GM12873 (cell line): ENCODE measurements around the gene RCAN2.

Experiments
- TF ChIP-seq, protein P1 (sequence below): IDR thresholded peaks from 2 replicates; pipeline ENCODE4 v1.5.1; 2012; ENCODE audit warnings: low read depth, mild to moderate bottlenecking, moderate library complexity, low read length, control low read depth; ENCODE audit not compliant: insufficient read depth; ENCODE audit errors: missing control alignments

The RCAN2 gene

DNA sequence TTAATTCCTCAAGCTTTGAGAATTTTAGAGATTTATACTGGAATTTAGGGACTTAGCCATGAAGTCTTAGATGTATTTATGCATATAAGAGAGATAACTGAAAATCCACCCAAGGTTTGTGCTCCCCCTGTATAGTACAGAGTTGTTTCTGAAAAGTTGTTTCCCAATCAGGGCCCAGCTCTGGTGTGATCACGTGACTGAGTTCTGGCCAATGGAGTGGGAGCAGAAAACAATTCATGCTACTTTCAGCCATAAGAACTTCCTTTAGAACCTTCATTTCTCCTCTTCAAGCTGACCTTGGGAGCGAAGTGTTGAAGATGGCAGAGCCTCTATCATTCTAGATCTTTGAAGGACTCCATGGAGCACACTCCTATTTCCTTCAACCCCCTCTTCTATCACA lies 151.0 kb downstream of the RCAN2 start:
- TF ChIP-seq, protein P1, sequence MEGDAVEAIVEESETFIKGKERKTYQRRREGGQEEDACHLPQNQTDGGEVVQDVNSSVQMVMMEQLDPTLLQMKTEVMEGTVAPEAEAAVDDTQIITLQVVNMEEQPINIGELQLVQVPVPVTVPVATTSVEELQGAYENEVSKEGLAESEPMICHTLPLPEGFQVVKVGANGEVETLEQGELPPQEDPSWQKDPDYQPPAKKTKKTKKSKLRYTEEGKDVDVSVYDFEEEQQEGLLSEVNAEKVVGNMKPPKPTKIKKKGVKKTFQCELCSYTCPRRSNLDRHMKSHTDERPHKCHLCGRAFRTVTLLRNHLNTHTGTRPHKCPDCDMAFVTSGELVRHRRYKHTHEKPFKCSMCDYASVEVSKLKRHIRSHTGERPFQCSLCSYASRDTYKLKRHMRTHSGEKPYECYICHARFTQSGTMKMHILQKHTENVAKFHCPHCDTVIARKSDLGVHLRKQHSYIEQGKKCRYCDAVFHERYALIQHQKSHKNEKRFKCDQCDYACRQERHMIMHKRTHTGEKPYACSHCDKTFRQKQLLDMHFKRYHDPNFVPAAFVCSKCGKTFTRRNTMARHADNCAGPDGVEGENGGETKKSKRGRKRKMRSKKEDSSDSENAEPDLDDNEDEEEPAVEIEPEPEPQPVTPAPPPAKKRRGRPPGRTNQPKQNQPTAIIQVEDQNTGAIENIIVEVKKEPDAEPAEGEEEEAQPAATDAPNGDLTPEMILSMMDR = no peak

DNA sequence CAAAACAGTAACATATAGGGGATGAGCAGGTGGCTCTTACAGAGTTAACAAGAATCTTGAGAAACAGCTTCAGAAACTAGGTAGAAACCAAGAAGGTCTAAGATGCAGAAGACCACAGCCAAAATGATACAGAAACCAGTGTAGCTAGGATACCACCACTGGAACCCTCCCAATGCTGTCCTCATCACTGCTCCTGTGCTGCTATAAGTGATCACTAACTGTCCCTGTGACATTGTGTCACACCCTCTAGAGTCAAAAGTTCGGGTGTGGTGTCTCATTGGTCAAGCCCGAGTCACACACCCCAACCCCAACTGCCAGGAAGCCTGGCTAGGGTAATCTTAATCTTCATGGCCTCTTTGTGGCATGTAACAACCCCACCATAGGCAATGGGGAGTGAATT lies 153.1 kb downstream of the RCAN2 start:
- TF ChIP-seq, protein P1 = no peak

DNA sequence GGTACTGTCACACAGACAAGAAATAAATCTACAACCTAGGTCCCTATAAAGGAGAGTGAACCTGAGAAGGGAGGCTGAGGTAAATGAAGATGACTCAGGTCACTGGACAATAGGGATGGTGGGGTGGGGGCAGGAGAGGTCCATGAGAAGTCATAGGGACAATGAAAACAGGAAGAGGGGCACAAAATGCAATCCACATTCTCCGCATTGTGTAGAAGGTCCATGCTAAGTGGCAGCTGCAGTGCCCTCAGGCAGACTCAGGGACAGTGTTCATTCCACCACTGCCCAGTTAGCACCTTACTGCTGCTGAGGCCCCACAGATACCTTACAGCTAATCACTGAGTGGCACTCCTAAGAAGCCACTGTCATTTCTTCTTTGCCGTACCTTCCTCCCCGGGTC lies 156.8 kb downstream of the RCAN2 start:
- TF ChIP-seq, protein P1 = no peak

DNA sequence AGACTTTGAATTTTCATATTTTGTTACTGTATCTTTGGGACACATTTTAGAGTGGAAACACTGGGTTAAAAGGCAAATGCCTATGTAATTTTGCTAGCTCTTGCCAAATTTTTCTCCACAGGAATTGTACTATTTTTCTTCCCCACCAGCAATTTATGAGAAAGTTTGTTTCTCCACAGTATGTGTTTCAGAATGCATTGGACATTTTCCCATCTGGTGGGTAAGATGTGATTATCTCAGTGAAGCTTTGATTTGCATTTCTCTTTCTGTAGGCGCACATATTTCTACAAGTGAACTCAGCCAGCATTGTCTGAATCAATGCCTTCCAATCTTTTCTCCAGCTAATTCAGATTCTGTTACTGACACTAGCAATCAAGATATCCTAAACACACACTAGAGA lies 157.8 kb downstream of the RCAN2 start:
- TF ChIP-seq, protein P1 = no peak

DNA sequence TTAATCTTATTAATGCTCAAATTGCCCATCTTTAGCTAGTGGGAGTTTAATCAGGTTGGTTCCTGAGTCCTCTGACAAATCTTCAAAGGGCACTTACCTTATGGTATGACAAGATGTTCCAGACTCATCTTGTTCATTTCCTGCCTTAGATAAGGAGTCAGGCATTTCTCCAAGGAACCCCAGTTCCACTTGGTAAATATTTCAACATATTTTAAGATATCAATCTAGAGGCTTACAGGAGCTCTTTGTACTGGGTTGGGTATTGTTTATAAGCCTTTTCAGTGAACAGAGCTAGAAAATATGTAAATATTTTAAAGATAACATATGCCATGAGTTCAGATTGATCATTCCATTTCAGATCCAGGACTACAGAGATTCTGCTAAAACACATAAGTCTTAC lies 159.8 kb downstream of the RCAN2 start:
- TF ChIP-seq, protein P1 = no peak

DNA sequence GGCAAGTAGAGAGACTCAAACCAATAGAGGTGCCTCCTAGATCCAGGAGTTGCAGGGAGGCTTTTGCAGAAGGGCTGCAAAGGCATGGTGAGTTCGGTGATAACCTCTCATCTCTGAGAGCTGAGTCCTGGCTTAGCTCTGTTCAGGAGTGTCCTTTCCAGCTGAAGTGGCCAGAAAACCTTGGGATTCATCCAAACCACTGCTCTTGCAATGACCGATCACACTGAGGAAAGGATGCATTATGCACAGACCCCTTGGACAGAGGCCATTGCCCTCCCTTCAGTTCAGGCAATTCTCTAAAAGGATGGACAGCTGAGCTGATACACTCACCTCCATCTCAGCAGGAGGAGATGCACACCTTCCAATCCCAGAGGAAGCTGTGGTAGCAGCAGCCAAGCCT lies 161.7 kb downstream of the RCAN2 start:
- TF ChIP-seq, protein P1 = no peak

DNA sequence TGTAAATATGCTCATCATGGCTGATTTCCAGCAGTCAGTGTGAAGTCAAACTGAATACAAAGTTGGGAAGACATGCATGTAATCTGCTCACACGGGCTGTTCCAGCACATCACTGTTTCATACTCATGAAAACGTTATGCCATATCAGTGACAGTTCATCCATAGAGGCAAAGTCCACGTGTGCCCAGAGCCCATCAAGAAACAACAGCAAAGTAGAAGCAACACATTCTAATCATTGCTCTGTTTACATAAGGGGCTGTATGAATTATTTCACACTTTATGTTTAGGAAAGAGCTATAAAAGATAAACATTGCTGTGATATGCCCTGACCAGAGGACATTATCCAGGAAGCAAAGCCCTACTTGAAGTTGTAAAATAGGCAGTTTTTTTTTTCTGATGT lies 163.5 kb downstream of the RCAN2 start:
- TF ChIP-seq, protein P1 = no peak
